ENCODE data around the gene SMCO1. TPM values are rescaled to one million over a fixed set of nuclear protein-coding genes. Genes with fewer than 3 reads are reported as not detected.
"Not testable (repeated sequence)": the region's sequence is repeated elsewhere in the genome, so short reads cannot be mapped to it uniquely, and the experiment has no call there.

Gene SMCO1
- polyA plus RNA-seq, 3 donors: not detected

- Mint-ChIP-seq H3K4me1 (peaks cover 29% of the 10 kb centered on the region), H3K27me3 (ENCODE audit: low read depth in 3 of 3) (peaks cover 0 to 2% (median 1%) of the 10 kb centered on the region in 3 donors), H3K36me3 (peaks cover 3 to 4% of the 10 kb centered on the region in 2 donors), H3K9me3 (peaks cover 4 to 18% (median 9%) of the 10 kb centered on the region in 7 donors), H3K27ac (peak overlapping the region in 5 of 7 donors; percentile 18 to 98 (median 96)), H3K4me3 (peak overlapping the region in 1 of 2 donors; percentile 99)
- H3K27ac ChIP-seq (ENCODE audit: low read depth in 1 of 2, low read length in 2 of 2): peak overlapping the region; percentile 89 to 99
- H3K36me3 ChIP-seq (replicated peaks in 1 of 2; ENCODE audit: control insufficient read depth in 1 of 2, insufficient read depth in 2 of 2, low read length in 2 of 2): no peaks in the 10 kb centered on the region
- peak overlapping the region in 1 of 3 experiments; percentile 95 for H3K4me3 ChIP-seq (replicated peaks in 1 of 3; ENCODE audit: low read depth in 2 of 3, low read length in 3 of 3)
- H3K9ac ChIP-seq (ENCODE audit: insufficient read depth, low read length, poor library complexity, severe bottlenecking): no peak overlapping the region
- intact Hi-C loops (cut with micrococcal nuclease): loop anchor here in 1 of 2 donors (5.0 kb wide), 1 partner anchor 72 kb away; the partner anchor contains the start of gene UBXN7
- H3K79me2 ChIP-seq (ENCODE audit: insufficient read depth, low read length): peaks cover 40% of the 10 kb centered on the region
- WGBS (ENCODE audit: insufficient coverage): 98% methylated on average over 4 of the region's 6 CpGs
- TF ChIP-seq, protein P1, sequence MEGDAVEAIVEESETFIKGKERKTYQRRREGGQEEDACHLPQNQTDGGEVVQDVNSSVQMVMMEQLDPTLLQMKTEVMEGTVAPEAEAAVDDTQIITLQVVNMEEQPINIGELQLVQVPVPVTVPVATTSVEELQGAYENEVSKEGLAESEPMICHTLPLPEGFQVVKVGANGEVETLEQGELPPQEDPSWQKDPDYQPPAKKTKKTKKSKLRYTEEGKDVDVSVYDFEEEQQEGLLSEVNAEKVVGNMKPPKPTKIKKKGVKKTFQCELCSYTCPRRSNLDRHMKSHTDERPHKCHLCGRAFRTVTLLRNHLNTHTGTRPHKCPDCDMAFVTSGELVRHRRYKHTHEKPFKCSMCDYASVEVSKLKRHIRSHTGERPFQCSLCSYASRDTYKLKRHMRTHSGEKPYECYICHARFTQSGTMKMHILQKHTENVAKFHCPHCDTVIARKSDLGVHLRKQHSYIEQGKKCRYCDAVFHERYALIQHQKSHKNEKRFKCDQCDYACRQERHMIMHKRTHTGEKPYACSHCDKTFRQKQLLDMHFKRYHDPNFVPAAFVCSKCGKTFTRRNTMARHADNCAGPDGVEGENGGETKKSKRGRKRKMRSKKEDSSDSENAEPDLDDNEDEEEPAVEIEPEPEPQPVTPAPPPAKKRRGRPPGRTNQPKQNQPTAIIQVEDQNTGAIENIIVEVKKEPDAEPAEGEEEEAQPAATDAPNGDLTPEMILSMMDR (IDR thresholded peaks at IDR 0.05): no peak
- peaks cover 6 to 11% of the 10 kb centered on the region in 2 donors for H3K9me3 ChIP-seq (replicated peaks in 1 of 2; ENCODE audit: control insufficient read depth in 1 of 2, insufficient read depth in 1 of 2, low read length in 2 of 2)
- peaks cover 23 to 31% of the 10 kb centered on the region in 2 donors for H3K4me1 ChIP-seq (ENCODE audit: control insufficient read depth in 1 of 2, insufficient read depth in 2 of 2, low read length in 2 of 2)
- no peaks in the 10 kb centered on the region for H3K27me3 ChIP-seq (ENCODE audit: control insufficient read depth in 2 of 2, insufficient read depth in 2 of 2, low read length in 2 of 2)
- H4K20me1 ChIP-seq (ENCODE audit: insufficient read depth, low read length): peaks cover 34% of the 10 kb centered on the region
- H3K4me2 ChIP-seq (replicated peaks; ENCODE audit: extremely low read depth, low read length, poor library complexity, severe bottlenecking): no peak overlapping the region
- H2AFZ ChIP-seq (ENCODE audit: insufficient read depth, low read depth, low read length, poor library complexity, severe bottlenecking): peak overlapping the region; percentile 60
- DNase-seq: no peak
Observed at GRCh38 chr3:196504556-196504955, 10.6 kb downstream of the SMCO1 start.

DNA sequence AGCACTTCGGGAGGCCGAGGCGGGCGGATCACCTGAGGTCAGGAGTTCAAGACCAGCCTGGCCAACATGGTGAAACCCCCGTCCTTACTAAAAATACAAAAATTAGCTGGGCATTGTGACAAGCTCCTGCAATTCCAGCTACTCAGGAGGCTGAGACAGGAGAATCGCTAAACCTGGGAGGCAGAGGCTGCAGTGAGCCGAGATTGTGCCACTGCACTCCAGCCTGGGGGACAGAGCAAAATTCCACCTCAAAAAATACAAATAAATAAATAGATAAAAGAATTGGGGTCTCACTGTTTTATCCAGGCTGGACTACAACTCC, 11.1 kb downstream of the SMCO1 start:
- H3K27me3 Mint-ChIP-seq (ENCODE audit: low read depth in 3 of 3); H3K36me3 Mint-ChIP-seq; H3K36me3 ChIP-seq (replicated peaks in 1 of 2; ENCODE audit: control insufficient read depth in 1 of 2, insufficient read depth in 2 of 2, low read length in 2 of 2); DNase-seq; H3K27me3 ChIP-seq (ENCODE audit: control insufficient read depth in 2 of 2, insufficient read depth in 2 of 2, low read length in 2 of 2): not testable (repeated sequence)
- H3K9me3 ChIP-seq (replicated peaks in 1 of 2; ENCODE audit: control insufficient read depth in 1 of 2, insufficient read depth in 1 of 2, low read length in 2 of 2): peaks cover 6 to 11% of the 10 kb centered on the region in 2 donors
- H3K4me3 ChIP-seq (replicated peaks in 1 of 3; ENCODE audit: low read depth in 2 of 3, low read length in 3 of 3): peak overlapping the region; percentile 74 to 95 (median 84)
- peak overlapping the region; percentile 95 for H3K9ac ChIP-seq (ENCODE audit: insufficient read depth, low read length, poor library complexity, severe bottlenecking)
- peak overlapping the region; percentile 89 to 99 for H3K27ac ChIP-seq (ENCODE audit: low read depth in 1 of 2, low read length in 2 of 2)
- peak overlapping the region; percentile 82 for H3K4me2 ChIP-seq (replicated peaks; ENCODE audit: extremely low read depth, low read length, poor library complexity, severe bottlenecking)
- peaks cover 45% of the 10 kb centered on the region for H3K79me2 ChIP-seq (ENCODE audit: insufficient read depth, low read length)
- peaks cover 39% of the 10 kb centered on the region for H4K20me1 ChIP-seq (ENCODE audit: insufficient read depth, low read length)
- WGBS (ENCODE audit: insufficient coverage): 30% methylated on average over 2 of the region's 7 CpGs
- H3K4me1 ChIP-seq (ENCODE audit: control insufficient read depth in 1 of 2, insufficient read depth in 2 of 2, low read length in 2 of 2): peaks cover 23 to 32% of the 10 kb centered on the region in 2 donors
- H3K4me1 Mint-ChIP-seq: peaks cover 34% of the 10 kb centered on the region
- peak overlapping the region; percentile 96 to 99 (median 97) for H3K27ac Mint-ChIP-seq
- intact Hi-C loops (cut with micrococcal nuclease): loop anchor here in 1 of 2 donors (5.0 kb wide), 1 partner anchor 72 kb away; the partner anchor contains the start of gene UBXN7
- peak overlapping the region; percentile 99 for H3K4me3 Mint-ChIP-seq
- H3K9me3 Mint-ChIP-seq: peaks cover 4 to 18% (median 9%) of the 10 kb centered on the region in 7 donors
- H2AFZ ChIP-seq (ENCODE audit: insufficient read depth, low read depth, low read length, poor library complexity, severe bottlenecking): peak overlapping the region; percentile 60
